GM19467 (cell line): ENCODE results near the gene FOXRED2.
"Not testable (repeated sequence)": the region's sequence is repeated elsewhere in the genome, so short reads cannot be mapped to it uniquely, and the experiment has no call there.

Experiments
- ATAC-seq: cut with Tn5 transposase; IDR thresholded peaks from one replicate; pipeline ENCODE4 v1.9.1; 2021; ENCODE audit warnings: mild to moderate bottlenecking, moderate library complexity; ENCODE audit not compliant: unreplicated experiment

FOXRED2 gene

DNA sequence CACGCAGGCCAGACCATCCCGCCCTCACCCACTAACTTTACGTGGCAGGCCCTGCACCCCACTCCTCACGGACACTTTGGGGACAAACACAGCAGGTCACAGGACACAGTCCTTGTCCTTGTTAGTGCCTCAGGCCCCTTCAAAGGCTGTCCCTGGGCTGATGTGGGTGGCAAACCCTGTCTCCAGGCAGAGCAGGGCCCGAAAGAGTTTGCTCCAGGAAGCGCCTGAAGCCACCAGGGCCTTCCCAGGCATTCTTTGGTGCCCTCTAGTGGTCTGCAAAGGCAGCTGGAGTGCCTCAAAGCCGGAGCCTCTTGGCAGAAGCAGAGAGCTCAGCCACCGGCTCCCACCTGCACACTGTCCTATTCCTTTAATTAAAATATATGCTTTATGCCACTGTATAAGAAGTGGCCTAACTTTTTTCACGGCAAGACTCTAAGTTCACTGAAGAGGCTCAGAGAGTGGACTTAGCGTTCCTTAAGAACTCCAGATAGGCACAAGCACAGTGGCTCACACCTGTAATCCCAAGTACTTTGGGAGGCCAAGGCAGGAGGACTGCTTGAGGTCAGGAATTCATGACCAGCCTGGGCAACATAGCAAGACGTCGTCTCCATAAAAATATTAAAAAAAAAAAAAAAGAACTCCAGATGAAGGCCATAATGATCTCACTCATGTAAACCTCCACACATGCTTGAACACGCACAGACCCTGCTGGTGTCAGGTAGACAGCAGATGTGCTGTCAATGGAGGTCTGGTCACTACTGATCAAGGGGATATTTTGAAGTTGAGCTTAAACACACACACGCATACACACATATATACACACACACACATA, 36.5 kb downstream of the FOXRED2 start:
- ATAC-seq, result no peak

DNA sequence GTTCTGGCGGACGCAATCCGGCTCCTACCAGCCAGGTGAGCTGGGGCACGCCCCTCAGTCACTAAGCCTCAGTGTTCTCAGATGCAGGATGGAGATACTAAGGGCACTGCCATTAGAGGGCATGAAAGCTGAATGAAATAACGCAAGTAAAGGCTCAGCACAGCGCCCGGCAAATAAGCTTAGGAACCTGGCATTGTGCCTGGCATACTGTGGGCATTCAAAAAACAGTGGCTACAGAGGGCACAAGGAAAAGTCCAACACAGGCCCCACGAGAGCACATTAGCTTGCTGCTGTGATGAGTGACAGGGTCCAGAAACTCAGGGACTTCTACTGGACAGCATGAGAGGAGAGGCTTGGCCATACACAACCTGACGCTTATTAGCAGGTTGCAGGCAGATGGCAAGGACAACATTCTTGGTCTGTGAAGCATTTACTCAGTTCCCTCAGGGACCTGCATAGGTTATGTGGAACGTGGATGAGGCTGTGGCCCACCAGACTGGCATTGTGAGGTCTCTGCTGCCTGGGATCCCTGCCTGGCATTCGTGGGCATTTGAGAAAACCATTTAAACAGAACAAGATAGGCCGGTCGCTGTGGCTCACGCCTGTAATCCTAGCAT, 37.6 kb downstream of the FOXRED2 start:
- no peak for ATAC-seq

DNA sequence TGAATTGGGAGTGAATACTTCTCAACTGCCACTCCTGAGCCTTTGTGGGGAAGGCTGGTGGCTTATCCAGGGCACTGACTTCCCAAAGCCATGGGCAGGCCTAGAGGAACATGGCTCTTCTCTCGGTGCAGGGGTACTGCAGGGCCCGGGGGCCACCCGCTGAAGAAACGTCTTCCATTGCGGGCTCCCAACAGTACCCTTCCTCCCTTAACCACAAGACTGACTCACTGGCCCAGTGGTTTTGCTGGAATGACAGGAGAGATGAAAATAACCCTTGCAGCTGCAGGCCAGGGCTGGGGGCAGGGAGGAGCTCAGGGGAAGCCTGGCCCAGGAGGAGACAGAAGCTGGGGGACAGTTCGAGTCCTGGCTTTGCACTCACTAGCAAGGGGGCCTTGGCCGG, 38.9 kb downstream of the FOXRED2 start:
- ATAC-seq, result no peak

DNA sequence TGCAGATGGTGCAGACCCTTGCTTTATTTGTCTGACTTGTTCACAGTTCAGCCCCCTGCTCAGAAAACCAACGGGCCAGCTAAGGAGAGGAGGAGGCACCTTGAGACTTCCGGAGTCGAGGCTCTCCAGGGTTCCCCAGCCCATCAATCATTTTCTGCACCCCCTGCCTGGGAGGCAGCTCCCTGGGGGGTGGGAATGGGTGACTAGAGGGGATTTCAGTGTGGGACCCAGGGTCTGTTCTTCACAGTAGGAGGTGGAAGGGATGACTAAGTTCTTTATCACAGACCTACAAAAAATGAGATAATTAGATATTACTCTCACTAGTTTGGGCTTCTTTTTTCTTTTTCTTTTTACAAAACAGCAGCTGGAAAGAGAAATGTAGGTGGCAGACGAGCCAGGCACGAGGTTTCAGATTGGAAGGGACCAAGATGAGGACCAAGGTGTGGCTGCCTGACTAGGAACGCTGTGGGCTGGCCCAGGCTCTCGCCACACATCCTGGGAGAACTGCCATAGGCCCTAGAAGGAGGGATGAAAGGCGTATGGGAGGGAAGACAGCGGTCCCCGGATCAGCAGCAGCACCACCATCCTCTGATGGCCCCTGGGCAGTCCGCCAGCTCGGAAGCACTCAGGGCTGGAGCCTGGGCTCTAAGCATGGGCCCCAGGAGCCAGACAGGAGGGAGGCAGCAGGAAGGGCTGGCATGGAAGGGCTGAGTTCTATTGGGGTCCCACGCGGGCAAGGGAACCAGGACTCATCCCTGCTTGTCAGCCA, 39.6 kb downstream of the FOXRED2 start:
- ATAC-seq, result no peak

DNA sequence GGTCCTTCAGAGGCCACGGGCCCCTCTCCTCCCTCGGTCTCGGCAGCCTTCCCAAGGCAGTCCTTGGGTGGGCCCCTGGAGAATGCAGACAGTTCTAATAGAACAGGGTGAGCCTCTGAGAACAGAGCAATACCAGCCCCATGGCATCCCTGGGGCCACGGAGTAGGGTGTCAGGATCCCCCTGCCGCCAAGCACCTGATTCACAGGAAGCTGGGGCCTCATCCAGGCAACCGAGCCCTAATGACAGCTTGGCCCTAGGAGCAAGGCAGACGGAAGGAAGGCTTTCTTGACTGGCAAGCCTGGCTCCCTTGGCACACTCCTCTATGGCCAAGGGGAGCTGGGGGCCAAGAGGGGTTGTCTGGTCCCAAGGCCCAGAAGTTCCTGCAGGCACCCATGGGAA, 40.6 kb downstream of the FOXRED2 start:
- no peak for ATAC-seq

DNA sequence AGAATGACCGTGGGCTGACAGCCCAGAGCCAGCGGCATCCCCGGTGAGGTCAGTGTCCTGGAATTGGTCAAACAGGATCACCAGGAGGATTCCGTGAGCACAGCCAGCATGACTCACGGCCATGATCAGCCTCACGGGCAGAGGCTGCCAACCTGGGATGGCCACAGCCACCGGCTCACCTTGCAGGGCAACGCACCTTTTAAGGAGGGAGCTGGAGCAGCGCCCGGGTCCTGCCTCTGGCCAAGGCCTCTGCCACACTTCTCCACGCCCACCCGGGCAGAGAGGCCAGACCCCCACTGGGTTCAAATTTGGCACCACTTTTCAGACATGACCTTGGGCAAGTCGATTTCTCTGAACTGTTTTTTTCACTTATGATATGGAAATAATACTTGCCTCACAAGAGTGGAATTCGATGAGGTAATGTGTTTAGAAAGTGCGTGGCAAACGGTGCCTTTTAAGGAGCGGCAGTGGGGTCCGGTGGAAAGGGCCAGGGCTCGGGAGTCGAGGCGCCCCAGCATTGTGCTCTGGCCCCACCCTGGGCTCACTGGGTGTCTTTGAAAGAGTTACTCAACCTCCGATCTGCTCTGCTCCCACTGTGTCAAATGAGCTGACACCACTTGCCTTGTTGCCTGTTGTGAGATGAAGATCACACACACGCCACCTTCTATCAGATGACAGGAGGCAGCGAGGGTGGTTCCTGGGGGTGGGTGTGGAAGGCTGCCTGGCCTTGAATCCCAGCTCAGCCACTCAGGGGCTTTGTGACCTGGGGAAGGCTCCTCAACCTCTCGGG, 41.4 kb downstream of the FOXRED2 start:
- ATAC-seq, result no peak

DNA sequence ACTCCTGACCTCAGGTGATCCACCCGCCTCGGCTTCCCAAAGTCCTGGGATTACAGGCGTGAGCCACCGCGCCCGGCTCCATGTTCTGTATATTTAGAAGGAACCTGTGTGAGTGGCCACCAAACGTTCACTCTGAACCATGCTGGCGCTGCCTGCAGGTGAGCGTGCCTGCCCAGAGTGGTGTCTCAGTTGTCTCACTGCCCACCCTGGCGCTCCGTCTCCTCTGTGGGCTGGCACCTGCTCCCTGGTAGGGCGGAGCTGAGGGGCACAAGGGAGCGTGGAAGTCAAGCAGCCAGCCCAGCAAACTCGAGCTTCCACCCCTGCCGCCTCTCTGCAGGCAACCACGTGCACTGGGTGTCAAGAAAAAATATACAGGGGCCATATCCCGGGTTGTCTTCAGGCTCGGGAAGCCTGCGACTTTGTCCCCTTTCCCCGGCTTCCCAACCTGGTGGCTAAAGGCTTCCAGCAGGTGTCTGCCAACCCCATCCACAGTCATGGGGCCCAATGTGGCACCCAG, 42.1 kb downstream of the FOXRED2 start:
- no peak for ATAC-seq

DNA sequence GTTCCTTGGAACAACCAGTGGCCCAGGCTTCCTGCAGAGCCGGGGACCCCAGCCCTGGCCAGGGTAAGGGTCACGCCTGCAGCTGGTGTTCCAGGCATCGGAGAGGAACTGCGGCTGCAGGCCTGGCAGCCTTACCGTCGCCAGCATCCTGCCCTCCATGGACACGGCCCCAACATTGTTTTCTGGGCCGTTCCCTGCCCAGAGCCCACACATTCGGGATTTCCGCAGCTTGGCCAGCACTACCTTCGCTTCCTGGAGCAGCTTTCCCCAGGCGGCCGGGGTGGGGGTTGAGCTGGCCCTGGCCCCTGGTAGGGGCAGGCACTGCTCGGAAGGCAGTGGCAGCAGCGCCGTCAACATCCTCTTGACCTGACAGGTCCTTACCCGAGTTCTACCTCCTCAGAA, 43.1 kb downstream of the FOXRED2 start:
- no peak for ATAC-seq

DNA sequence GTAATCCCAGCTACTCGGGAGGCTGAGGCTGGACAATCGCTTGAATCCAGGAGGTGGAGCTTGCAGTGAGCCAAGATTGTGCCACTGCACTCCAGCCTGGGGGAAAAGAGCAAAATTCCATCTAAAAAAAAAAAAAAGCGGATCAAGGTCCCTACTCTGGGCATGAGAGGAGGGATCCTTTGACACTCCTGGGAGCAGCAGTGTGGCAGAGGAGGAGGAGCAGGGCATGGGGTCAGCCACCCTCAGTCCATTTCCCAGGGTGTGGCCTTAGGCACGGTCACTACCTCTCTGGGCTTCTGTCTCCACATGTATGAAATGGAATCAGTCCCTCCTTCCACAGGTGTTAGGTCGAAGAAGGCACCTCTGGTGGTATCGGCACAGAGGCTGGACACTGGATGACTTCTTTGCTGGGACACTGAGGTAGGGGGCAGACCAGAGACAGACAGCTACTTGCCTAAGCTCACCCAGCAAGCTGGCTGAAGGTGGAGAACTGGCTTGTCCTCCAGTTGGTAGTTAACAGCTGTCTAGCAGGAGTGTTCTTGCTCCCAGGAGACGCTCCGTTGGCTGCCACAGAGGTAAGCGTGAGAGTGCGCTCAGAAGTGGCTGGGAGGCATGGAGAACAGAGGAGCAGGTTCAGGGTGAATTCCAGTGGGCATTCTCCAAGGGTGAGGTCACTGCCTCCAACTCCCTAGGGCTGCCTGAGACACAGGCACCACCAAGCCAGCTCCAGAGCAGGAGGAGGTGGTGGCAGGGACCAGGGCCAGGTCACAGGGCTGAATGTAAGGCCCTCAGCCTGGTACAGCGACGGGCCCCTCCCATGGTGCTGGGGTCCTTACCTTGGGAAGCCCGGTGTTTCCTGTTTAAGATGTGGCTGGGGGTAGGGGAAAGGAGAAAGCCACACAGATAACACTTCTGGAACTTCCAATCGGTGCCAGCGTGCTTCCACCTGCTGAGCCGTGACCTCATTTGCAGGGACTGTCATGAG, 44.9 kb downstream of the FOXRED2 start:
- no peak for ATAC-seq

DNA sequence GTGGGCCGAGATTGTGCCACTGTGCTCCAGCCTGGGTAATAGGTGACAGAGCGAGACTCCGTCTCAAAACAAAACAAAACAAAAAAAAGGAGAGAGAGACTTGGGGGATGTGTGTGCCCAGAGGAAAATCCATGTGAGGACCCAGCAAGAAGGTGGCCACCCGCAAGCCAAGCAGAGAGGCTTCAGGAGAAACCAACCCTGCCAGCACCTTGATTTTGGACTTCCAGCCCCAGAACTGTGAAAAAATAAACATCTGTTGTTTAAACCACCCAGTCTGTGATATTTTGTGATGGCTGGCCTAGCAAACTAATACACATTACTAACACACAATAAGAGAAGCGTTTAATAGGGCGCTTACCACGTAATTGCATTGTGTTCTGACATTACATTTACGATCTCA, 46.6 kb downstream of the FOXRED2 start:
- ATAC-seq, result no peak

DNA sequence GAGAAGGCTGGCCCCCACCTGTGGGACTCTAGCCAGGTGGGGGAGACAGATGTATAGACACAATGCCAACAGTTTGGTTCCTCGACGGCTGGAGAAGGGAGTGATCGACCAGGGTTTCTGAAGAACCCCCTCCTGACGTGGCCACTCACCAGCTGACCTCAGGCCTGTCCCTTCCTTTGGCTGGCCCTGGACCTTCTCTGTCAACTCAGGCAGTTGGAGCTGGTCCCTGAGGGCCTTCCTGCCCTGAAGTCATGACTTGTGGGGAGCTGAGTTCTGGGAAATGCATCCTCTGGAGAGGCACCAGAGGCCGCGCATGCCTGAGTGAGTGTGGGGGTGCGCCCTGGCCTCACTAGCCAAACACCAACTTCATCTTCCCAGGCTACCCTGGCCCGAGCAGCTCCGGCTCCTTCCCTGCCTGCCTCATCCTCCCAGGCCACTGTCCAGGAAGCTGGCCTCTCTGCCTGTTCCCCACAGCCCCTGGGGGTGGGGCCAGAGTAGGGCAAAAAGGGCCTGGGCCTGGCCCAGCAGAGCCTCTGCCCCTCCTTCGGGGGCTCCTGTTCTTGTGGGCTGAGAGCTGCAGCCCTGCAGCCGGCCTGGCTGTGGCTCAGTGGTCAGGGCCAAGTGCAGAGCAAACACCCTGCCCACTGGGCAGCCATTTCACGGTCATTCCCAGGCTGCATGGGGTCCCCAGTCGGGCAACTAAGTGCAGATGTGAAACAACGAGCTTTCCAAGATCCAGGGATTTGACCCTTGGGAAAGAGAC, 49.0 kb downstream of the FOXRED2 start:
- ATAC-seq, result no peak

DNA sequence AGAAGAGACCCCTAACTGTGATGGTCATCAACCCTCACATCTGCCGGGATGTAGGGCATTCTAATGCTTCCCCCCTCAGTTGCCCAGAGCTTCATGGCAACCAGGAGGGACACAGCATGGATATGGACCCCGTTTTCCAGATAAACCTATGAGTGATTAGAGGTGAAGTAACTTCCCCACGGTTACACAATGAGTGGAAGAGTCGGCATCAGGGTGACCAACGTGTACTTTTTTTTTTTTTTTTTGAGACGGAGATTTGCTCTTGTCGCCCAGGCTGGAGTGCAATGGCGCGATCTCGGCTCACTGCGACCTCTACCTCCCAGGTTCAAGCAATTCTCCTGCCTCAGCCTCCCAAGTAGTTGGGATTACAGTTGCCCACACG, 50.4 kb downstream of the FOXRED2 start:
- no peak for ATAC-seq

DNA sequence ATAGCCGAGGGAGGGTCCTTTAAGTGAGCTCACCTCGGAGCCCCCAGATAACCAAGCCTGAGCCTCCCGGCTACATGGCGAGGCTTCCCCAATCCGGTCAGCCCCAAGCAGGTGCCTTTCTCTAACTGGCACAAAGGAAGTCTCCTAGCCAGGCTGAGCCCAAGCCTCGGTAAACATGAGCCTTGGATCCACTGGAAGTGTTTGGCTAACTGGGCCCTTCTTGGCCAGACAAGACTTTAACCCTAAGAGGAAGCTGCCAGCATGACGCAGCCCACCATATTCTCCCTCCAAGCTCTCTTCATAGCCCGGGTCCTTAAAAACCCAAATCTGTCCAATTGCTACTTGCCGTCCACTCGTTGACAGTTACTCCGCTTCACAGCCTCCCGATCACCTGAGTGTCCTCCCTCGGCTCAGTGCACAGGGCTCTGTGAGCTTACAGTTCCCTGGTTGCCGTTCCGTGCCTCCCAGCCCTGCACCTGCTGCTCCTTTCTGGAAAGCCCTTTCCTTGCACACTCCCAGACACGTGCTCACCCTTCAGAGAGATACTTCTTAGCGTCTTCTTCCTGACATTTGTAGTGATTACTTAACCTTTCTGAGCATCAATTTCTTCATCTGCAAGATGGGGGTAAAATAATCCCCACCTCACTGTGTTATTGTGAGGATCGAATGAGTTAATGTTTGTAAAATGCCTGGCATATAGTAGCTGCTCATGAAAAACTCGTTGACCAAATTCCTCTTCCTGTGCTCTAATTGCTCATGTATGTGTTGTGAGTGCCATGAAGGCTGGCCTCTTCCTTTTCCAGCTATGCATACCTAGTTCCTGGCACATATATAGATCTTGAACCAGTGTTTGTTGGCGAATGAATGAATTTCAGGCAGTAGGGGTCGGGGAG, 51.0 kb downstream of the FOXRED2 start:
- no peak for ATAC-seq

DNA sequence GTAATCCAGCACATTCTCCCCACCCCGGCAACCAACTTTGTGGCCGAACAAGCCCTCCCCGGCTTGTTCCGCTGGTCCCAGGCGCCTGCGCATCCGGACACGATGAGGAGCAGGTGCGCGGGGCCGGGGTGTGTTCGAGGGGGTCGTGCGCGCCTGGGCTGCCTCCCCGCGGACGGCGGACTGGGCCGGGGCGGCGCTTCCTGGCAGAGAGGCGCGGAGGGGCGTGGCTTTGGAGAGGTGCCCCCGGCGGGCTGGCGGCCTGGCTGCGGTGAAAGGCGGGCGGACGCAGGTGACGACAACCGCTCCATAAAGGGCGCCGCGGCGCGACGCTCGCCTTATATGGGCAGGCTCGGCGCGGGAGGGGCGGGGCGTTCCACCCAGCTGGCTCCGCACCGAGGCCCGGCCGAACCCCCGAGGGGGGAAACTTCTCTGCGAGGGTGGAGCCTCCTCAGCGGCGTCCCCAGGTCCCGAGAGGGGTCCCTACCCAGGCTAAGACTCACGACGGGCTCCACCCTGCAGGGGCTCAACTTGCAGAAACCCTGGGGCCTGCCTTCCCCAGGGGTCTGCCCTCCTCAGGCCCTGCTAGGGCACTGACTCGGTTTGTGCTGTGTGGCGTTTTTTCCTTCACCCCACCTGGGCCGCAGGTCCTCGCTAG, 51.8 kb downstream of the FOXRED2 start:
- ATAC-seq, result no peak

DNA sequence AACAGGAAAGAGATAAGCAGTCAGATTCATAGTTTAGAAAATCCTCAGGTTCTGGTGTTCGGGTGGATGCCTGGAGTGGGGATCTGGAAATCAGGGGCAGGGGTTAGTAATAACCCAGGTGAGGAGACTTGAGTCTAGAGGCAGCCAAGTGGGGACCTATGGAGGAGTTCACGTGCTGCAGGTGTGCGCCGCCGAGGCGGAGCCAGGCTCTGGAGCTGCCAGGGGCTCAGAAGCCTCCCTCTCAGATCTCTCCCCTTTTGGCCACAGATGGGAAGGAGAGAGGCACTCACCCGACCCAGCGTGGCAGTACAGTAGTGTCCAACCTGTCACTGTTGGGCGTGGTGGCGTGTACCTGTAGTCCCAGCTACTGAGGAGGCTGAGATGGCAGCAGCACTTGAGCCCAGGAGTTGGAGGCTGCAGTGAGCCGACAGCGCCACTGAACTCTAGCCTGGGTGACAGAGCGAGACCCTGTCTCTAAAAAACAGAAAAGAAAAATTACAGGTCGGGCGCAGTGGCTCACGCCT, 52.9 kb downstream of the FOXRED2 start:
- ATAC-seq, result no peak

DNA sequence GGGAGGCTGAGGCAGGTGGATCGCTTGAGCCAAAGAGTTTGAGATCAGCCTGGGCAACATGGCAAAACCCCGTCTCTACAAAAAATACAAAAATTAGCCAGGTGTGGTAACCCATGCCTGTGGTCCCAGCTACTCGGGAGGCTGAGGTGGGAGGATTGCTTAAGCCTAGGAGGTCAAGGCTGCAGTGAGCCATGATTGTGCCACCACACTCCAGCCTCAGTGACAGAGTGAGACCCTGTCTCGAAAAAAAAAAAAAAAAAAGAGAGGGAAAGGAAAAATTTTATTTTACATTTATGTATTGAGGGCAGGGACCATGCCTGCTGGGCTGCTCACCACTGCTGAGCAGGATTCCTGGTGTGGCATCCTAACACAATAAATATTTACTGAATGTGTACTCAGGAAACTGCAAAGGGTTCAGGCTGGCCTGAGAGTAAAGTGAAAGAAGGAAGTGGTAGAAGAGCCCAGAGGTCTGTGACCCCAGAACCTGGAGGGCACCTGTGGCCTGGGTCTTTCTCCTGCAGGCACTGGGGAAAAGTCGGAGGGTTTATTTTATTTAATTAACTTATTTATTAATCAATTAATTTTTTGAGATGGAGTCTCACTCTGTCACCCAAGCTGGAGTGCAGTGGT, 53.7 kb downstream of the FOXRED2 start:
- ATAC-seq, result not testable (repeated sequence)
